GM12878 (cell line): Measurements from ENCODE around the gene MAN2A2. TPM values are rescaled to one million over a fixed set of nuclear protein-coding genes. Genes with fewer than 3 reads are reported as not detected.

Experiments used
- CHD1 ChIP-seq: IDR thresholded peaks from 2 replicates; pipeline ENCODE4 v1.6.1; 2012; ENCODE audit warnings: low read depth, low read length, improper control_type of control experiment
- CREB1 ChIP-seq: IDR thresholded peaks from 2 replicates; pipeline ENCODE4 v1.6.1; 2012; ENCODE audit warnings: low read depth, mild to moderate bottlenecking, inconsistent platforms
- FOXK2 ChIP-seq: fragments of 450-650 bp; IDR thresholded peaks from 2 replicates; pipeline ENCODE4 v1.6.1; 2017; ENCODE audit warnings: mild to moderate bottlenecking, moderate library complexity
- GABPA ChIP-seq: IDR thresholded peaks from 2 replicates; pipeline ENCODE4 v1.6.1; 2014; ENCODE audit warnings: antibody characterized with exemption, low read depth, mild to moderate bottlenecking, inconsistent platforms
- HDAC2 ChIP-seq: fragments of 200-600 bp; sonication (generic); IDR thresholded peaks from 2 replicates; pipeline ENCODE4 v1.6.1; 2017
- NRF1 ChIP-seq: conservative IDR thresholded peaks from 2 replicates; pipeline ENCODE4 v1.6.1; 2011; ENCODE audit warnings: mild to moderate bottlenecking, low read depth, low read length, improper control_type of control experiment
- POLR2AphosphoS5 ChIP-seq: IDR thresholded peaks from 2 replicates; pipeline ENCODE4 v1.6.1; 2011; ENCODE audit warnings: mild to moderate bottlenecking, low read length, inconsistent platforms
- POU2F2 ChIP-seq: IDR thresholded peaks from 3 replicates; pipeline ENCODE4 v1.6.1; 2011; ENCODE audit warnings: low read depth, mild to moderate bottlenecking, low read length, borderline replicate concordance
- SPI1 ChIP-seq: IDR thresholded peaks from 2 replicates; pipeline ENCODE4 v1.6.1; 2011; ENCODE audit warnings: low read depth, mild to moderate bottlenecking, low read length, moderate library complexity, borderline replicate concordance; ENCODE audit not compliant: insufficient read depth
- TCF3 ChIP-seq: IDR thresholded peaks from 2 replicates; pipeline ENCODE4 v1.6.1; 2012; ENCODE audit warnings: low read depth, mild to moderate bottlenecking, low read length, borderline replicate concordance; ENCODE audit not compliant: insufficient read depth
- TCF7 ChIP-seq: IDR thresholded peaks from 2 replicates; pipeline ENCODE4 v1.6.1; 2014; ENCODE audit warnings: antibody characterized with exemption, borderline replicate concordance
- ZNF274 ChIP-seq: IDR thresholded peaks from one replicate; pipeline ENCODE4 v1.8.0; 2011; ENCODE audit not compliant: insufficient read length, insufficient read depth
- polyA plus RNA-seq, 11 experiments: library from polyadenylated mRNA; depleted of rRNA in 4 of 11; unstranded in 6 of 11; stranded (reverse) in 5 of 11; fragments of >200 nt; fragmentation: Nextera tagmentation in 4 of 11; fragmentation: Illumina TruSeq in 1 of 11; extraction: Ambion mirVana in 4 of 11; extraction: Trizol in 1 of 11; gene quantifications; 1 replicate in 1 of 11; 2 replicates in 10 of 11; pipeline versions ENCODE4 v1.2.1 to v1.2.3, GENCODE V29; 2011 to 2016; ENCODE audit warnings: inconsistent platforms in 2 of 11, missing spikeins in 2 of 11, low read depth in 1 of 11
- total RNA-seq, 4 experiments: library from RNA; depleted of rRNA in 3 of 4; stranded (reverse); fragments of >200 nt in 3 of 4; fragmentation: Illumina TruSeq in 1 of 4; extraction: Trizol in 1 of 4; gene quantifications; 2 replicates each; pipeline versions ENCODE4 v1.2.1 to v1.2.3, GENCODE V29; 2013 to 2021
- TF ChIP-seq, protein P1 (sequence below): fragments of 450-650 bp; IDR thresholded peaks from 2 replicates; pipeline ENCODE4 v1.6.1; 2017; ENCODE audit warnings: mild to moderate bottlenecking, moderate library complexity
- TF ChIP-seq, protein P2 (sequence below): IDR thresholded peaks from 2 replicates; pipeline ENCODE4 v1.6.1; 2011; ENCODE audit warnings: low read depth, mild to moderate bottlenecking, low read length, moderate library complexity, borderline replicate concordance; ENCODE audit errors: extremely low read depth
- TF ChIP-seq, protein P3 (sequence below): fragments of 450-650 bp; formaldehyde crosslinking; IDR thresholded peaks from 2 replicates; pipeline ENCODE4 v1.4.0; 2020; ENCODE audit warnings: mild to moderate bottlenecking, moderate library complexity
- TF ChIP-seq, protein P4 (sequence below), 3 experiments: IDR thresholded peaks in 2 of 3; conservative IDR thresholded peaks in 1 of 3; 2 replicates each; pipeline ENCODE4 v1.5.1; 2011; ENCODE audit warnings: low read depth in 3 of 3, low read length in 3 of 3, mild to moderate bottlenecking in 3 of 3, control low read depth in 2 of 3, moderate library complexity in 2 of 3, inconsistent platforms in 1 of 3, mixed read lengths in 1 of 3; ENCODE audit not compliant: control insufficient read depth in 2 of 3, insufficient read depth in 1 of 3; ENCODE audit errors: extremely low read depth in 1 of 3
- TF ChIP-seq, protein P5 (sequence below): IDR thresholded peaks from 2 replicates; pipeline ENCODE4 v1.6.1; 2011; ENCODE audit warnings: low read depth, low read length, improper control_type of control experiment, borderline replicate concordance

Gene MAN2A2
- total and polyA plus RNA-seq, 10 of the 15 experiments (the other 5 are each of a cell fraction or from before 2014, with no cell fraction given): 4.2 to 79.4 (median 23.2) TPM

DNA sequence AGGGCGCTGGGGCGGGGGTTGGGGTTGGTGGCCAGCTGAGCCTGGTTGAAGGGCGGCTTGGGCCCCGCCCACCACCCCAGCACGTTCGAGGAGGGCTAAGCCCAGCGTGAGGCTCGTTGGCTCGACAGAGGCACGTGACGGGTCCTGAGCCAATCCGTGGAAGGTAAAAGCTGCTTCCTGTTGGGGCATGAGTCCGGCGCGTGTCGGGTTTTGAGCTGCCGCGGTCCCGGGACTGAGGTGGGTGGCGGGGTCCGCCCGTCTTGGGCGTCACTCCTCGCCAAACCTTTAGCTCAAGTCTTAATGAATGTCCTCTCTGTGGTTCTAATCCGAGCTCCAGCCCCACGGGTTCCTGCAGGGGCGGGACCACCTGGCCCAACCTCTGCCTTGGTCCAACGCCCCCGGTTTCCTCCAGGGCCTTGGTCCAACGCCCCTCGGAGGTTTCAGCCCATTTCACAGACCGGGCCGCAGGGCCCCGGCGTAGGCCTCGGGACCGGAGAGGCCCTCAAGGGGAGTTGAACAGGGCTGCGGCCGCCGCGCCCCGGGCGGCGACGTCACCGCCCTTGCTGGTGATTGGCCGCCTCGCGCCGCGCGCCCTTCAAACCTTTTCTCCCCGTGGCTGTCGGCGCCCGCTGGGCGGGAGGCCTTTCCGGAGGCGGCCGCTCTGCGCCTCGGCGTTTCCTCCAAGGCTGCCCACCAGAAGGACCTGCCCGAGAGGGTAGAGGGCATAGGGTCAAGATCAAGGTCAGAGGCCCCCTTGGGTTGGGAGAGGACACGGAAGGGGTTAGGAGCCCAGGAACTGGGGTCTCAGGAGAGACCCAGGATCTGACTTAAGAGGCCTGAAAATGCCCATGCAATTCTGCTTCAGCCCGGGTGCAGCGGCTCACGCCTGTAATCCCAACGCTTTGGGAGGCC, 51.9 kb downstream of the MAN2A2 start, which contains the start of gene RCCD1 (continued):
- TF ChIP-seq, protein P1, sequence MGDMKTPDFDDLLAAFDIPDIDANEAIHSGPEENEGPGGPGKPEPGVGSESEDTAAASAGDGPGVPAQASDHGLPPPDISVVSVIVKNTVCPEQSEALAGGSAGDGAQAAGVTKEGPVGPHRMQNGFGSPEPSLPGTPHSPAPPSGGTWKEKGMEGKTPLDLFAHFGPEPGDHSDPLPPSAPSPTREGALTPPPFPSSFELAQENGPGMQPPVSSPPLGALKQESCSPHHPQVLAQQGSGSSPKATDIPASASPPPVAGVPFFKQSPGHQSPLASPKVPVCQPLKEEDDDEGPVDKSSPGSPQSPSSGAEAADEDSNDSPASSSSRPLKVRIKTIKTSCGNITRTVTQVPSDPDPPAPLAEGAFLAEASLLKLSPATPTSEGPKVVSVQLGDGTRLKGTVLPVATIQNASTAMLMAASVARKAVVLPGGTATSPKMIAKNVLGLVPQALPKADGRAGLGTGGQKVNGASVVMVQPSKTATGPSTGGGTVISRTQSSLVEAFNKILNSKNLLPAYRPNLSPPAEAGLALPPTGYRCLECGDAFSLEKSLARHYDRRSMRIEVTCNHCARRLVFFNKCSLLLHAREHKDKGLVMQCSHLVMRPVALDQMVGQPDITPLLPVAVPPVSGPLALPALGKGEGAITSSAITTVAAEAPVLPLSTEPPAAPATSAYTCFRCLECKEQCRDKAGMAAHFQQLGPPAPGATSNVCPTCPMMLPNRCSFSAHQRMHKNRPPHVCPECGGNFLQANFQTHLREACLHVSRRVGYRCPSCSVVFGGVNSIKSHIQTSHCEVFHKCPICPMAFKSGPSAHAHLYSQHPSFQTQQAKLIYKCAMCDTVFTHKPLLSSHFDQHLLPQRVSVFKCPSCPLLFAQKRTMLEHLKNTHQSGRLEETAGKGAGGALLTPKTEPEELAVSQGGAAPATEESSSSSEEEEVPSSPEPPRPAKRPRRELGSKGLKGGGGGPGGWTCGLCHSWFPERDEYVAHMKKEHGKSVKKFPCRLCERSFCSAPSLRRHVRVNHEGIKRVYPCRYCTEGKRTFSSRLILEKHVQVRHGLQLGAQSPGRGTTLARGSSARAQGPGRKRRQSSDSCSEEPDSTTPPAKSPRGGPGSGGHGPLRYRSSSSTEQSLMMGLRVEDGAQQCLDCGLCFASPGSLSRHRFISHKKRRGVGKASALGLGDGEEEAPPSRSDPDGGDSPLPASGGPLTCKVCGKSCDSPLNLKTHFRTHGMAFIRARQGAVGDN: peak; percentile 70
- TF ChIP-seq POU2F2 (peak; percentile 59; the same call in 2 of the 3 replicates), SPI1 (no peak), HDAC2 (peak; percentile 93), NRF1 (no peak), POLR2AphosphoS5 (peak; percentile 93), ZNF274 (no peak), CREB1 (peak; percentile 56; the same call in 1 of the 2 replicates), TCF7 (no peak), GABPA (no peak), TCF3 (no peak), CHD1 (no peak), FOXK2 (no peak)
- TF ChIP-seq, protein P2, sequence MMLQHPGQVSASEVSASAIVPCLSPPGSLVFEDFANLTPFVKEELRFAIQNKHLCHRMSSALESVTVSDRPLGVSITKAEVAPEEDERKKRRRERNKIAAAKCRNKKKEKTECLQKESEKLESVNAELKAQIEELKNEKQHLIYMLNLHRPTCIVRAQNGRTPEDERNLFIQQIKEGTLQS: peak; percentile 87
- TF ChIP-seq, protein P3, sequence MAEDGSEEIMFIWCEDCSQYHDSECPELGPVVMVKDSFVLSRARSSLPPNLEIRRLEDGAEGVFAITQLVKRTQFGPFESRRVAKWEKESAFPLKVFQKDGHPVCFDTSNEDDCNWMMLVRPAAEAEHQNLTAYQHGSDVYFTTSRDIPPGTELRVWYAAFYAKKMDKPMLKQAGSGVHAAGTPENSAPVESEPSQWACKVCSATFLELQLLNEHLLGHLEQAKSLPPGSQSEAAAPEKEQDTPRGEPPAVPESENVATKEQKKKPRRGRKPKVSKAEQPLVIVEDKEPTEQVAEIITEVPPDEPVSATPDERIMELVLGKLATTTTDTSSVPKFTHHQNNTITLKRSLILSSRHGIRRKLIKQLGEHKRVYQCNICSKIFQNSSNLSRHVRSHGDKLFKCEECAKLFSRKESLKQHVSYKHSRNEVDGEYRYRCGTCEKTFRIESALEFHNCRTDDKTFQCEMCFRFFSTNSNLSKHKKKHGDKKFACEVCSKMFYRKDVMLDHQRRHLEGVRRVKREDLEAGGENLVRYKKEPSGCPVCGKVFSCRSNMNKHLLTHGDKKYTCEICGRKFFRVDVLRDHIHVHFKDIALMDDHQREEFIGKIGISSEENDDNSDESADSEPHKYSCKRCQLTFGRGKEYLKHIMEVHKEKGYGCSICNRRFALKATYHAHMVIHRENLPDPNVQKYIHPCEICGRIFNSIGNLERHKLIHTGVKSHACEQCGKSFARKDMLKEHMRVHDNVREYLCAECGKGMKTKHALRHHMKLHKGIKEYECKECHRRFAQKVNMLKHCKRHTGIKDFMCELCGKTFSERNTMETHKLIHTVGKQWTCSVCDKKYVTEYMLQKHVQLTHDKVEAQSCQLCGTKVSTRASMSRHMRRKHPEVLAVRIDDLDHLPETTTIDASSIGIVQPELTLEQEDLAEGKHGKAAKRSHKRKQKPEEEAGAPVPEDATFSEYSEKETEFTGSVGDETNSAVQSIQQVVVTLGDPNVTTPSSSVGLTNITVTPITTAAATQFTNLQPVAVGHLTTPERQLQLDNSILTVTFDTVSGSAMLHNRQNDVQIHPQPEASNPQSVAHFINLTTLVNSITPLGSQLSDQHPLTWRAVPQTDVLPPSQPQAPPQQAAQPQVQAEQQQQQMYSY: 0 out of 2 replicates have a peak, but pooled peaks have one; percentile 3
- TF ChIP-seq, protein P4, sequence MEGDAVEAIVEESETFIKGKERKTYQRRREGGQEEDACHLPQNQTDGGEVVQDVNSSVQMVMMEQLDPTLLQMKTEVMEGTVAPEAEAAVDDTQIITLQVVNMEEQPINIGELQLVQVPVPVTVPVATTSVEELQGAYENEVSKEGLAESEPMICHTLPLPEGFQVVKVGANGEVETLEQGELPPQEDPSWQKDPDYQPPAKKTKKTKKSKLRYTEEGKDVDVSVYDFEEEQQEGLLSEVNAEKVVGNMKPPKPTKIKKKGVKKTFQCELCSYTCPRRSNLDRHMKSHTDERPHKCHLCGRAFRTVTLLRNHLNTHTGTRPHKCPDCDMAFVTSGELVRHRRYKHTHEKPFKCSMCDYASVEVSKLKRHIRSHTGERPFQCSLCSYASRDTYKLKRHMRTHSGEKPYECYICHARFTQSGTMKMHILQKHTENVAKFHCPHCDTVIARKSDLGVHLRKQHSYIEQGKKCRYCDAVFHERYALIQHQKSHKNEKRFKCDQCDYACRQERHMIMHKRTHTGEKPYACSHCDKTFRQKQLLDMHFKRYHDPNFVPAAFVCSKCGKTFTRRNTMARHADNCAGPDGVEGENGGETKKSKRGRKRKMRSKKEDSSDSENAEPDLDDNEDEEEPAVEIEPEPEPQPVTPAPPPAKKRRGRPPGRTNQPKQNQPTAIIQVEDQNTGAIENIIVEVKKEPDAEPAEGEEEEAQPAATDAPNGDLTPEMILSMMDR (IDR thresholded peaks at IDR 0.05 in 2 of 3, conservative IDR thresholded peaks at IDR 0.05 in 1 of 3; ENCODE audit: control insufficient read depth in 2 of 3, extremely low read depth in 1 of 3, insufficient read depth in 1 of 3, low read depth in 3 of 3, low read length in 3 of 3): no peak
- TF ChIP-seq, protein P5, sequence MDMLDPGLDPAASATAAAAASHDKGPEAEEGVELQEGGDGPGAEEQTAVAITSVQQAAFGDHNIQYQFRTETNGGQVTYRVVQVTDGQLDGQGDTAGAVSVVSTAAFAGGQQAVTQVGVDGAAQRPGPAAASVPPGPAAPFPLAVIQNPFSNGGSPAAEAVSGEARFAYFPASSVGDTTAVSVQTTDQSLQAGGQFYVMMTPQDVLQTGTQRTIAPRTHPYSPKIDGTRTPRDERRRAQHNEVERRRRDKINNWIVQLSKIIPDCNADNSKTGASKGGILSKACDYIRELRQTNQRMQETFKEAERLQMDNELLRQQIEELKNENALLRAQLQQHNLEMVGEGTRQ: peak; percentile 95
